GM11168 (cell line): ENCODE measurements around the gene GOLGA6L7.
"Not testable (repeated sequence)": the region's sequence is repeated elsewhere in the genome, so short reads cannot be mapped to it uniquely, and the experiment has no call there.

Experiments
- in situ Hi-C: fragments of 300-500 bp; cut with MboI; formaldehyde crosslinking; loops from one replicate; pipeline ENCODE4 v1.12.0; 2022; ENCODE audit warnings: low sequenced_read_pairs; ENCODE audit not compliant: unreplicated experiment

Gene GOLGA6L7

DNA sequence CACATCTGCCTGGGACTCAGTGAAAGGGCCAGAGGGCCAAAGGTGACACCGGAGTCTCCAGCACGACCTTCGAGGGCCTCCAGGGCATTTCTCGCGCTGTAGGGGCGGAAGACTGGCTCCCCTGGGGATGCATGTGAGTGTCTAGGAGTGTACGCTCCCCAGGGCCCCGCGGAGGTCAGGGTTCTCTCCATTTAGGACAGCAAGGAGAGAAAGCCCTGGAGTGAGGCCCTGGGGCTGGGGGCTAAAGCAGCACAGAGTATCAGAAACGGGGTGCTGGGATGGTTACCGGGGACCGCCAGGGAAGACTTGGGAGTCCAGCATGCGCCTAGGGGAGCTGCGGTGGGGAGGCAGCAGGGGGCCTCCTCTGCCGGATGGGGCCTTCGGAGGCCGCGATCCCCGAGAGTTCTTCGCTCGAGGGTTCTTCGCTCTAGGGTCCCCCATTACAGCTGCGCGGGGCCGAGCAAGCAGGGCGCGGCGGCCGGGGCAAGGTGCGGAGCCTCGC lies 36.7 kb upstream of the GOLGA6L7 start:
- in situ Hi-C loops = no loop called here

DNA sequence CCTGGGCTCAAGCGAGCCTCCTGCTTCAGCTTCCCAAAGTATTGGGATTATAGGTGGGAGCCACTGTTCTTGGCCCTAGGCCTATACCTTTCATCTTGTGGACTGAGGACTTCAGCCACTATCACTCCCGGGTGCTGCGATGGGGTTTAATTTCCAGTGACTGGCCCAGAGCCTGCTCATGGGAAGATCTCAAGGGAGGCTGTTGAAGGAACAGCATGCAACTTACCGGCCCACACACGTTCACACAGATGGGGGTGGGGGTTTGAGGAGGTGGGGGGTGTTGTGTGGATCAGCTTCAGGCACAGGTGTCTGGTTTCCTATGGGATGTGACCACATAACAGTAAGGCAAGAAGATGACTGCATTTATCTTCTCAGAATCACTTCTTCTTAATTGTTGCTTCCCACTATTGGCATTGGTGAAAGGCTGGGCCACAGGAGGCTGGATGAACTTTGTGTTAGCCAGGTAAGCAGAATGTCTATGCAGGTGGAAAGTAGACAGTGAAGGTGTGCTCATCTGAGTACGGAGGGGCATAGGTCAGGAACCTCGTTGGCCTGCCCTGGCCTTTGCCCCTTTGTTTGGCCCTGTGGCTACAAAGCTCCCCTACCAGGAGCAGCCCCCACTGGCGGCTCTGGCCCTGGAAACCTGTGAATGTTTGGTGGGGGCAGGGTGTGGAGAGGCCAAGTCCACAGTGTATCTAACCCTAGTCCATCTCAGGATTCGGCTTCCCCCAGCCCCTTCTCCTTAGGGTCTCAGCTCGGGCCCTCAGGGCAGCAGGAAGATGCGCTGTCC lies 35.9 kb upstream of the GOLGA6L7 start:
- in situ Hi-C loops = no loop called here

DNA sequence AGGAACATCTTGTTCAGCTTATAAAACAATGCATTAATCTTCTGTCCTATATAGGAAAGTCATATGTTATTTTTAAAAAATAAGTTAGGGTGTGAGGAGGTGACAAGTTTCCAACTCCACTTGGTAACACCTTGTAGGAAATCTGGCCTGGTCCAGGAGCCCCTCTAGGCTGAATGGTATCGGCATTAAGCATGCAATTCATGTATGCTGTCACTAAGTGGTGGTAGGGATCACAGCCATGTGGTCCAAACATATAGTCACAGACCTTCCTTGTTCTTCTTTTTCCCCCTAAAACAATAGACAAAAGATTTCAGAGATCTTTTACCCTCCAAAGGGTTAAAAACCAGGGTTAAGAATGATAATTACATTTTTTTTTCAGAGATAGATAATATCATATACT lies 33.2 kb upstream of the GOLGA6L7 start:
- in situ Hi-C loops = no loop called here

DNA sequence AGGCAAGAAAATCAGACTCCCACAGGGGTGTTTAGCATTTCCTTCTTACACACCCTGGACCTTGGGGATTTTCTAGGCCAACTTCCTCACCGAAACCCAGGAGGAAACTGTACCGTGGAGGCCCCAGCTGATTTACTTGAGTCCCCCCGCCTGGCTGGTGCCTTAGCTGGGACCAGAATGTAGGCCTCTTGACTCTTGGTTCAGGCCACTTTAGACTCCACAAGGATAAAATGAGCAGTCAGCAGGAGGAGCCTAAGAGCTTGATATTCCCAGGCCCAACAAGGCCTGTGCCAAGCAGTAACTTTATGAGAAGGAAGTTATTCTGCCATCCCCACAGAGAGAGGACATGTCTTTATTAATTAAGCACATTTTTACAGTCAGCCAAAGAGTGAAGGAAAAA lies 32.7 kb upstream of the GOLGA6L7 start:
- in situ Hi-C loops = no loop called here

DNA sequence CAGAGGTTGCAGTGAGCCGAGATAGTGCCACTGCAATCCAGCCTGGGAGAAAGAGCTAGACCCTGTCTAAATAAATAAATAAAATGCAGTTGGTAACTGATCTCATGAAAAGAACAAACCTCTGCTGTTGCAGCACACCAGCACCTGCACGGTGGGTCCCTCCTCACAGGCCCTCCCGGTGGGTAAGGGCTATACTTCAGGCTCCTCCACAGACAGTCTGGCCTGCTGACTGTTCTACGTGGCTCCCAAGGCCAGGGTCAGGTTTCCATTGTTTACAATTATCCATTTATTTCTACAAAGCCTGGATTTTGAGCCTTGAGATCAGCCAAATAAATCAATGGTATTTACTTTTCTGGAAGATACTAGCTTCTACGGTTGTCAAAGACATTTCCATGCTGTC lies 32.2 kb upstream of the GOLGA6L7 start:
- in situ Hi-C loops = no loop called here

DNA sequence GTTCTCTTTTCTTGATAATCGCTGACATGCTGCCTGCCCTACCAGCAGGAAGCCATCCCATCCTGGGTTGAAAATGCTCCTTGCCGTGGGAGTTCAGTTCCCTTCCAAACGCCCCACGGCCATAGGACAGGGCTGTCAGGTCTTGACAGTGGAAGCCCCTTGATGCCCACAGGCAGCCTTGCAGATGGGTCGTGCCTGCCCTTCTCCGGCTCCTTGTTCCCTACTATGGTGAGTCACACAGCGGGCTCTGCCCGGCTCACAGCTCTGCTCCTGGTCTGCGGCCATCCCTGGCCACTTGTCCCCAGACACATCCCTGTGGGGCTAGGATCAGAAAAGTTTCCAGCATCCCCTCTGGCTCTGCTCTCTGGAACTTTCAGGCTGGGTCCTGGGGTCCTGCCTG lies 31.1 kb upstream of the GOLGA6L7 start:
- in situ Hi-C loops = no loop called here

DNA sequence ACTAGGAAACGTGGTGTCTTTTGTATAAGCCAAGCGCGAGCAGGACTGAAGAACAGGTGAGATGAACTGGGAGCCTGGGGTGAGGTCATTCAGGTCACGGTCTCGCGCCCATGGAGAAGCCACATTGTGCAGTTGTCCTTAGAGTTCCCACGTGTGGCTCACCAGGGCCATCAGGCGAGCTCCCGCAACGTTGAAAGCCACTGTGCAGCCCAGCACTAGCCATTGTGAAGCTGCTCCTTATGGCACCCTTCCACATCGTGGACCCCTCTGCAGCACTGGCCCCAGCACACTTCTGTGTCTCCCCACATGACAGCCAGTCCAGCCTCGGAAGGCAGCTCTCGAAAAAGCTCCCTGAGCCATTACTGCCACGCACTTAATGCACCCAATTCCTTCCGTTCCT lies 29.8 kb upstream of the GOLGA6L7 start:
- in situ Hi-C loops = no loop called here

DNA sequence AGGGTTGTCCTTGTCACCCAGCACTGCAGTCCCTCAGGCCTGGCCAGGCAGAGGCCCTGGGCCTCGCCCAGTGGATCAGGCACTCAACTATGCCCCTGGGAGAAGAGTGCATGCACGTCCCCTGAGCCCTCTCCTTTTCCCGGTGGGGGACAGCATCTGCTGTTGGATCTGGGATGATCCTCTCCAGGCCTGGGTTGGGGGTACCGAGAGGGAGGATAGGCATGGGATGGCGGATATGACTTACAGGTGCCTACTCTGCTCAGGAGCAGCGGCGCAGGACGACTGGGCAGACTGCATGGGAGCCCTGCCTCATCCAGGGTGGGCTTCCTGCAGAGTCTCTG lies 28.4 kb upstream of the GOLGA6L7 start:
- in situ Hi-C loops = no loop called here

DNA sequence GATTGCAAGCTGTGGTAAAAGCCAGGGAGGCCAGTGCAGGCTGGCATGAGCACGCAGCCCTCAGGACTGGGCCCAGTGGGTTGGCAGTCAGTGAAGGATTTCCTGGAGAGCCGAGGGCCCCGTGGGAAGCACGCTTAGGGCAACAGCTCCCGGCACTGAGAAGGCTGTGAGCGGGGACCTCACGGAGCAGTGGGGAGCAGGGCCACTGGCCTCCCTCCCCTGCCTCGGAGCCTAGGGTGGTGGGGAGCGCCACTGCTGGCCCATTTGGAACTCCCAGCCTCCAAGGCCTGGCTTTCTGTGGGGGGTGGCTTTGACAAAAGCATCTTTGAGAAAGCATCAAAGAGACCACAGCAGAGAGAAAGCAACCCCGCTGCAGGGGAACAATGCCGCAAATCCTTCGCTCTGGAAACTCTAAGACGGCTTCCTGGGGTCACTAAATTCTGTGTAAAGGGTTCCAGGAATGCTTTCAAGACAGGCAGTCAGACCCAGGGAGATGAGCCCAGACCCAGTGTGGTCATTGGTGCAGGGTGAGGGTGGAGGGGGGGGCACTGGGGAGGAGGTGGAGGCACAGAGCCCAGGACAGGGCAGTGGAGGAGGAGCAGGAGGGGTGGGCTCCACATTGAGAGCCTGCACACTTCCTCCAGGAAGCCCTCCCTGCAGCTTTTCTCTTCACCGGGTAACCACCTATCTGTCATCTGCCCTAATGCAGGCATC lies 27.8 kb upstream of the GOLGA6L7 start:
- in situ Hi-C loops = no loop called here

DNA sequence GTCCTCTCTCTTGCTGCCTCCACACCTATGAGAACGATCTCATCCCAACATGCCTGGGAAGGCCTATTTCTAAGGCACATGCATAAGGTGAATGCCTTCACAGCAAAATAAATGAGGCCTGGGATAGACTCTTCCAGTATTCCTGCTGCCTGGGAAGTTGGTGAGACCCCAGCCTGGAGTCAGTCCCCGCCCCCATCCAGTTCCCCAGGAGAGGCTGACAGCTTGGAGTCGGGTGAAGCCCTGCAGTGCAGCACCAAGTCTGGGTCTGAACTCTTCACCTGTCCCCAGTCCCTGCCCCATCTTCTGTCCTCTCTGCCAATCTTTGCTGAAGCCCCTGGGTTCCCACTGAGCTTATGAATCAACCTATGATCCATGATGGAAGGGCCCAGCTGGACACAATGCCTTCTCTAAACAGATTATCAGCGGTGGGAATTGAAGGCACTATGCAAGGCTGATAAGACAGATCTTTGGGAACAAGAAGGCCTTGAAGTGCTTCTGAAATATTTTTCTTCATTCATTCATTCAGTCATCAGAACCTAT lies 27.1 kb upstream of the GOLGA6L7 start:
- in situ Hi-C loops = no loop called here

DNA sequence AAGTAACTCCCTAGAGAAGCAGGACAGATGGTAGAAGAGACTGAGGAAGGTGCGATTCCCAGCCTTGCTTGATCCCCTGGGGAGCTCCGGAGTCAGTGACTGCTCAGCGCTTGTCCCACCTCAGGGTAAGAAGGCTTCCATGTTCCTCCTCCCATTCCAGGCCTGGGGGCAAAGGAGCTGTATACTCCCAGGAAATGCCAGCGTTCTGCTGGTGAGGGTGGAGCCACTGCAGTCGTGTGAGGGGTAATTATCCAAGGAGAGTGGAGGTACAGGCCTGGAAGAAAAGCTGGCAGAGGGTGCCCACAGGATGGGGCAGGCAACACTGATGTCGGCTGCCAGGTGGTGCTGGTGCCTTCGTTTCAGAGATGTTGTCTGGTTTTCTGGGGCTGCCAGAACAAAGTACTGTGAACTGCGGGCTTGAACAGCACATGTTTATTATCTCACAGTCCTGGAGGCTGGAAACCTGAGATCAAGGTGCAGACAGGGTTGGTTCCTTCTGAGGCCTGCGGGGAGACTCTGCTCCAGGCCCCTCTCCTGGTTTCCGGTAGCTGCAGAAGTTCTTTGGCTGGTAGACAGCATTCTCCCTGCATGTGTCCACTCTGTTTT lies 25.2 kb upstream of the GOLGA6L7 start:
- in situ Hi-C loops = no loop called here

DNA sequence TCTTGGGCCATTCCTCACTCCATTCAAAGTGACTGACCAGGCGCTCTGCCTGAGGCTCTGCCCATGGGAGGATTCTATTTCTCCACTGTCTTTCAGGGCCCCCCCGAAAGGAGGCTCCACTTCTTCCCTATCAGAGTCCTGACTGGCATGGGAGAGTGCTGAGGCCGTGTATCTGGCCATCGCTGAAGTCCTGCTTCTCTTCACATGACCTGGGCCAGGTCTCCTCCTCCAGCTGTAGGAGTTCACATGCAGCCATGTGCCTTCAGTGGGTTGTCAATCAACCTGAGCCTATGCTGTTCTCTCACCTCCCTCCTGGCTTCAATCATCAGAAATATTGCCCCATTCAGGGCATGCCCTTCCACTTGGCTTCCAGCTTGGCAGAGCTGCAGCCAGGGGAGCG lies 24.6 kb upstream of the GOLGA6L7 start:
- in situ Hi-C loops = no loop called here

DNA sequence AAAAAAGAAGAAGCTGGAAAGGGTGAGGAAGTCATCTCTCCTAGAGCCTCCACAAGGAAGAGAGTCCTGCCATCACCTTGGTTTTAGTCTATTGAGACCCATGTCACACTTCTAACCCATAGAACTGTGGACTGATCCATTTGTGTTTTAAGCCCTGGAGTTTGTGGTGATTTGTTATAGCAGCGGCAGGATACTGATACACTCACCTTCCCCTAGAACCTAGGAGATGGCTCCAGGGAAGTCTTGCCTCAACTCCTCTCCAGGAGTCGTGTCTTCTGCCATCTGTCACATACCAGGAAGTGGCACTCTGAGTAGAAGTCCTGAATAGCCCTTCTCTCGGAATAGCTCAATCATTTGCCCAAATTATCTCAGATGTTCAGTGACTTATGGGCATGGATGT lies 22.7 kb upstream of the GOLGA6L7 start:
- in situ Hi-C loops = no loop called here

DNA sequence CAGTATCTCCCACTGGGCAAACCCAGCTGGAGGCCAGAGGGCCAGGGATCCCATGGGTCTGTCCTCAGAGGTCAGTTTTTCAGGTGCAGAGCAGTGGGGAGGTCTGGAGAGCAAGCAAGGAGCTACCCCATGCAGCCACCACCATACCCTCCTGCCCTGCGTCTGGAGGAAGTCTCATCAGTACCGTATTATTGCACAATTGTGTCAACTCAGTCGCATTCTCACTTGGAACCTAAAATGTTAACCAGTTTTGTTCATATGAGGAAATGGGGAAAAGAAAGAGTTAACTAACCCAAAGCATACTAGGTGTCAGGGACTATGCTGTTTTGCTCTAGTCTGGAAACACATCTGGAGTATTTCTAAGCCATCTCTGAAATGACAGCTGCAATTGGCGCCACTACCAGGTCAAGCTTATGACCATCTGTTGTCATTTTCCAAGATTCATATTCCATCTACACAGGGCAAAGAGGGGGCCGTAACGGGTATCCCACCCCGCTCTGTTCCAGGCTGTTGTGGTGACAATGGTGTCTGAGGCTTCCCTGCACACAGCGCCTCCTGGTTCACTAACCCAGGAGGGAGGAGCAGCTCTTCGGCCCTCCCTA lies 20.4 kb upstream of the GOLGA6L7 start:
- in situ Hi-C loops = no loop called here

DNA sequence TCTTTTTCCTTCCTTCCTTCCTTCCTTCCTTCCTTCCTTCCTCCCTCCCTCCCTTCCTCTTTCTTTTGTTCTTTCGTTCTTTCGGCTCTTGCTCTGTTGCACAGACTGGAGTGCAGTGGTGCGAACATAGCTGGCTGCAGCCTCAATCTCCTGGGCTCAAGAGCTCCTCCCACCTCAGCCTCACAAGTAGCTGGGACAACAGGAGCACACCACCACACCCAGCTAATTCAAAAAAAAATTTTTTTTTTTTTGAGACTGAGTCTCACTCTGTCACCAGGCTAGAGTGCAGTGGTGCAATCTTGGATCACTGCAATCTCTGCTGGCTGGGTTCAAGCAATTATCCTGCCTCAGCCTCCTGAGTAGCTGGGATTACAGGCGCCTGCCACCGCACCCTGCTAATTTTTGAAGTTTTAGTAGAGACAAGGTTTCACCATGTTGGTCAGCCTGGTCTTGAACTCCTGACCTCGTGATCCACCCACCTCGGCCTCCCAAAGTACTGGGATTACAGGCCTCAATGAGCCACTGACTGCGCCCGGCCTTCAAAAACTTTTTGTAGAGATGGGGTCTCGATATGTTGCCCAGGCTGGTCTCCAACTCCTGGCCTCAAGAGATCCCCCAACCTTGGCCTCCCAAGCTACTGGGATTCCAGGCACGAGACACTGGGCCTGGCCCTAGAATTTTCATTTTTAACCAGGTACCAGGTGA lies 13.3 kb upstream of the GOLGA6L7 start:
- in situ Hi-C loops = not testable (repeated sequence)

DNA sequence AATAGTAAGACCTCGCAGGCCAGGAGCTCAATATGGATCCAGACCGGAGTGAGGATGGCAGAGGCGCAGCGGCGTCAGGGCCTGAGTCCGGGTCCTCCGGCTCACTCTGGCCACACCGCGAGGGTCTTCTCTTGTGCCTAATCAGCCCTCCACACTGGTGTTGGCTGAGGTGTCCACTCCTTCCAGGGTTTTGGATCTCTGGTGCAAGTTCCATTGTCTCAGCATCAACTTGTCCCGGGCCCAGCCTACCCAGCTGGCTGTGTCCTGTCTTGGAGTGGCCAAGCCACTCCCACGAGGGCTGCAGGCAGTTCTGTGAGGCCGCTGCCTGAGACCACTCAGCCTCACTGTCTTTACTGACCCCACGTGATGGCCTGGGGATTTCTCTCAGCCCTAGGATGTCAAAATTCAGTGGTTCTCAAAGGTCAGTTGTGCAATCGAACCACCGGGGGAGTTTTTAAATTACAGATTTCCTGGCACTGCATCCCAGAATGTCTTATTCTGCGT lies 12.6 kb upstream of the GOLGA6L7 start:
- in situ Hi-C loops = no loop called here

DNA sequence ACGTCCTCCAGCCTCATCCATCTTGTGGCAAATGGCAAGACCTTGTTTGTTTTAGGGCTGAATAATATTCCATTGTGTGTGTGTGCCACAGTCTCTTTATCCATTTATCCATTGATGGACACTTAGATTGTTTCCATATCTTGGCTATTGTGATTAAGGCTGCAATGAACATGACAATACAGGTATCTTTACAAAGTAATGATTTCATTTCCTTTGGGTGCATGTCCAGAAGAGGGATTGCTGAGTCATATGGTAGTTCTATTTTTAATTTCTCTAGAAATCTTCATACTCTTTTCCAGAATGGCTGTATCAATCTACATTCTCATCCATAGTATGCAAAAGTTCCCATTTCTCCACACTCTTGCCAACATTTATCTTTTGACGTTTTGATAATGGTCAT lies 6.1 kb upstream of the GOLGA6L7 start:
- in situ Hi-C loops = not testable (repeated sequence)

DNA sequence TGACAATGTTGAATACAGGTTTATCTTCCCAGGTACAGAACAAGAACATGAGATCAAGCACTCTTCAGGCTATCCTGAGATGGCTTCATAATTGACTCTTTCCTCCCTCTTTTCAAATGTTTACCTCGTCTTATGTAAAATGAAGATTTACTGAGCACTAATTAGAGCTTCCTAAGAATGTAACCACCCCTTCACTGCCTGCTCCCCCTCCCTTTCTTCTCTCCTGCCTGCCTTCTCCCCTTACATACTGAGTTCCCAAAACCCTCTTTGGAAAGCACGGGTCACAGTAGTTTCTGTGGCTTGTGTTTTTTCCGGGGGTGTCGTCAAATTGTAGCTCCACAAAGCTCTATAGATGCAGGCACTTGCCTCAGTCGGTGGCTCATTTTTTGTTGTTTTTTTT lies 5.2 kb upstream of the GOLGA6L7 start:
- in situ Hi-C loops = not testable (repeated sequence)

DNA sequence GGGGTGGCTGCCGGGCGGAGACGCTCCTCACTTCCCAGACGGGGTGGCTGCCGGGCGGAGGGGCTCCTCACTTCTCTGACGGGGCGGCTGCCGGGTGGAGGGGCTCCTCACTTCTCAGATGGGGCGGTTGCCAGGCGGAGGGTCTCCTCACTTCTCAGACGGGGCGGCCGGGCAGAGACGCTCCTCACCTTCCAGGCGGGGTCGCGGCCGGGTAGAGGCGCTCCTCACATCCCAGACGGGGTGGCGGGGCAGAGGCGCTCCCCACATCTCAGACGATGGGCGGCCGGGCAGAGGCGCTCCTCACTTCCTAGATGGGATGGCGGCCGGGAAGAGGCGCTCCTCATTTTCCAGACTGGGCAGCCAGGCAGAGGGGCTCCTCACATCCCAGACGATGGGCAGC lies 1.3 kb upstream of the GOLGA6L7 start:
- in situ Hi-C loops = not testable (repeated sequence)

DNA sequence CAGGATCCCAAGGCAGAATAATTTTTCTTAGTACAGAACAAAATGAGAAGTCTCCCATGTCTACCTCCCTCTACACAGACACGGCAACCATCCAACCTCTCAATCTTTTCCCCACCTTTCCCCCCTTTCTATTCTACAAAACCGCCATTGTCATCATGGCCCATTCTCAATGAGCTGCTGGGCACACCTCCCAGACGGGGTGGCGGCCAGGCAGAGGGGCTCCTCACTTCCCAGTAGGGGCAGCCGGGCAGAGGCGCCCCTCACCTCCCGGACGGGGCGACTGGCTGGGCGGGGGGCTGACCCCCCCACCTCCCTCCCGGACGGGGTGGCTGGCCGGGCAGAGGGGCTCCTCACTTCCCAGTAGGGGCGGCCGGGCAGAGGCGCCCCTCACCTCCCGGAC lies 827 bp upstream of the GOLGA6L7 start:
- in situ Hi-C loops = not testable (repeated sequence)
